Adipose tissue (tissue), 3 donors: ENCODE results near the gene ARHGAP42. TPM values are rescaled to one million over a fixed set of nuclear protein-coding genes. Genes with fewer than 3 reads are reported as not detected.

Experiments
- H3K27ac ChIP-seq: one replicate; pipeline ENCODE4 v1.5.1; 2013; ENCODE audit warnings: low read depth, low read length
- WGBS, 3 donors: extraction: QIAGEN DNeasy Blood & Tissue Kit; methylation state at CpG; one replicate each; pipeline ENCODE4 v1.1.7; 2013; 5-methylcytosine and 5-hydroxymethylcytosine counted together
- polyA plus RNA-seq, 3 donors: library from polyadenylated mRNA; stranded (reverse); fragments of 200-250 nt; gene quantifications; one replicate each; pipeline ENCODE4 v1.2.3, GENCODE V29; 2013
- donor health status: healthy with polysubstance abuse.
- donor health status: Bipolar disorder and iron deficiency.
- donor health status: healthy.

ARHGAP42 gene
- polyA plus RNA-seq, 3 donors = 0.87 to 11.6 (median 6.2) TPM

- H3K27ac ChIP-seq = no peak overlapping the region
- 32 to 52% (median 36%) methylated on average over 3 of the region's 3 CpGs for WGBS, 3 donors
Measured at GRCh38 chr11:100778166-100778785, 91.2 kb downstream of the ARHGAP42 start.

- 93 to 95% (median 93%) methylated on average over 8 of the region's 8 CpGs for whole genome bisulfite sequencing, 3 donors
- no peak overlapping the region for H3K27ac ChIP-seq
Measured at GRCh38 chr11:100780470-100780869, 93.4 kb downstream of the ARHGAP42 start.

- 43 to 61% (median 53%) methylated on average over 5 of the region's 5 CpGs for WGBS, 3 donors
- H3K27ac ChIP-seq = no peak overlapping the region
Measured at GRCh38 chr11:100785148-100785983, 98.3 kb downstream of the ARHGAP42 start.

GRCh38 chr11:100788561-100789295 is 101.6 kb downstream of the ARHGAP42 start:
- H3K27ac ChIP-seq = no peak overlapping the region
- WGBS, 3 donors = 84 to 90% (median 88%) methylated on average over 1 of the region's 1 CpG

GRCh38 chr11:100789500-100789899 is 102.4 kb downstream of the ARHGAP42 start:
- 59 to 77% (median 74%) methylated on average over 6 of the region's 6 CpGs for WGBS, 3 donors
- H3K27ac ChIP-seq = no peak overlapping the region

GRCh38 chr11:100790073-100790472 is 103.0 kb downstream of the ARHGAP42 start:
- WGBS, 3 donors = 37 to 56% (median 46%) methylated on average over 2 of the region's 2 CpGs
- H3K27ac ChIP-seq = no peak overlapping the region

GRCh38 chr11:100791103-100791502 is 104.0 kb downstream of the ARHGAP42 start:
- H3K27ac ChIP-seq = no peak overlapping the region

GRCh38 chr11:100791860-100792259 is 104.8 kb downstream of the ARHGAP42 start:
- 8 to 35% (median 12%) methylated on average over 1 of the region's 1 CpG for WGBS, 3 donors

GRCh38 chr11:100793525-100793924 is 106.4 kb downstream of the ARHGAP42 start:
- no peak overlapping the region for H3K27ac ChIP-seq
- 46 to 89% (median 58%) methylated on average over 2 of the region's 2 CpGs for WGBS, 3 donors

More at GRCh38 chr11:100791860-100792259, 104.8 kb downstream of the ARHGAP42 start:
- no peak overlapping the region for H3K27ac ChIP-seq

- no peak overlapping the region for H3K27ac ChIP-seq
- WGBS, 3 donors = 71 to 83% (median 79%) methylated on average over 2 of the region's 2 CpGs
Measured at GRCh38 chr11:100794446-100794845, 107.4 kb downstream of the ARHGAP42 start.

- H3K27ac ChIP-seq = no peak overlapping the region
- 81 to 93% (median 88%) methylated on average over 3 of the region's 3 CpGs for WGBS, 3 donors
Measured at GRCh38 chr11:100799445-100799844, 112.4 kb downstream of the ARHGAP42 start.

GRCh38 chr11:100800202-100800601 is 113.1 kb downstream of the ARHGAP42 start:
- H3K27ac ChIP-seq = no peak overlapping the region
- WGBS, 3 donors = 63 to 71% (median 71%) methylated on average over 2 of the region's 2 CpGs

- H3K27ac ChIP-seq = no peak overlapping the region
- WGBS, 3 donors = 78 to 96% (median 92%) methylated on average over 3 of the region's 3 CpGs
Measured at GRCh38 chr11:100801225-100801999, 114.3 kb downstream of the ARHGAP42 start.

- WGBS, 3 donors = 91 to 95% (median 94%) methylated on average over 1 of the region's 1 CpG
- H3K27ac ChIP-seq = no peak overlapping the region
Measured at GRCh38 chr11:100805506-100806199, 118.6 kb downstream of the ARHGAP42 start.

GRCh38 chr11:100806296-100806695 is 119.2 kb downstream of the ARHGAP42 start:
- WGBS, 3 donors = 74 to 92% (median 90%) methylated on average over 5 of the region's 5 CpGs

GRCh38 chr11:100808904-100809491 is 121.9 kb downstream of the ARHGAP42 start:
- H3K27ac ChIP-seq = no peak overlapping the region
- WGBS, 3 donors = 55 to 65% (median 61%) methylated on average over 3 of the region's 3 CpGs

More at GRCh38 chr11:100806296-100806695, 119.2 kb downstream of the ARHGAP42 start:
- no peak overlapping the region for H3K27ac ChIP-seq

- H3K27ac ChIP-seq = no peak overlapping the region
- WGBS, 3 donors = 71 to 80% (median 73%) methylated on average over 2 of the region's 2 CpGs
Measured at GRCh38 chr11:100810146-100810545, 123.1 kb downstream of the ARHGAP42 start.
